CD14-positive monocyte (primary cell): Measurements from ENCODE around the gene EFNB3. TPM values are rescaled to one million over a fixed set of nuclear protein-coding genes. Genes with fewer than 3 reads are reported as not detected.

Experiments used
- DNase-seq, 3 donors: peaks; one replicate each; pipeline ENCODE4 v3.0.0-alpha.2; 2011 to 2022
- H2AFZ ChIP-seq: 2 replicates; pipeline ENCODE4 v1.6.0; 2012; ENCODE audit warnings: mild to moderate bottlenecking, low read depth, low read length, inconsistent platforms; ENCODE audit not compliant: insufficient read depth, poor library complexity, severe bottlenecking
- H3K27ac ChIP-seq, 2 donors: 1 replicate in 1 of 2; 2 replicates in 1 of 2; pipeline ENCODE4 v1.5.1; 2012 to 2013; ENCODE audit warnings: low read length in 2 of 2, control low read depth in 1 of 2, inconsistent platforms in 1 of 2, low read depth in 1 of 2, mild to moderate bottlenecking in 1 of 2
- H3K27me3 ChIP-seq, 2 donors: one replicate each; pipeline versions ENCODE4 v1.6.0 to v1.6.1; 2011 to 2013; ENCODE audit warnings: low read length in 2 of 2; ENCODE audit not compliant: control insufficient read depth in 2 of 2, insufficient read depth in 2 of 2
- H3K36me3 ChIP-seq, 2 donors: replicated peaks in 1 of 2; 1 replicate in 1 of 2; 2 replicates in 1 of 2; pipeline versions ENCODE4 v1.5.1 to v1.6.1; 2012 to 2013; ENCODE audit warnings: low read length in 2 of 2, control low read depth in 1 of 2, inconsistent platforms in 1 of 2, mild to moderate bottlenecking in 1 of 2; ENCODE audit not compliant: insufficient read depth in 2 of 2, control insufficient read depth in 1 of 2
- H3K4me1 ChIP-seq, 2 donors: 1 replicate in 1 of 2; 2 replicates in 1 of 2; pipeline versions ENCODE4 v1.5.1 to v1.6.1; 2012 to 2013; ENCODE audit warnings: low read length in 2 of 2, control low read depth in 1 of 2, inconsistent platforms in 1 of 2, mild to moderate bottlenecking in 1 of 2, moderate library complexity in 1 of 2; ENCODE audit not compliant: insufficient read depth in 2 of 2, control insufficient read depth in 1 of 2
- H3K4me2 ChIP-seq: replicated peaks from 2 replicates; pipeline ENCODE3; 2012; ENCODE audit warnings: low read length, moderate library complexity, mild to moderate bottlenecking; ENCODE audit not compliant: poor library complexity, severe bottlenecking; ENCODE audit errors: extremely low read depth
- H3K4me3 ChIP-seq, 3 experiments: fragments of 200-600 bp in 1 of 3; sonication (generic) in 1 of 3; replicated peaks in 1 of 3; 1 replicate in 2 of 3; 2 replicates in 1 of 3; pipeline ENCODE4 v1.5.1; 2011 to 2013; ENCODE audit warnings: low read length in 3 of 3, mild to moderate bottlenecking in 3 of 3, control low read depth in 2 of 3, low read depth in 2 of 3, inconsistent platforms in 1 of 3, moderate library complexity in 1 of 3
- H3K79me2 ChIP-seq: 2 replicates; pipeline ENCODE4 v1.6.0; 2012; ENCODE audit warnings: mild to moderate bottlenecking, control low read depth, inconsistent platforms, low read length, moderate library complexity; ENCODE audit not compliant: insufficient read depth
- H3K9ac ChIP-seq: 2 replicates; pipeline ENCODE4 v1.6.0; 2017; ENCODE audit warnings: low read length, mild to moderate bottlenecking; ENCODE audit not compliant: insufficient read depth, poor library complexity, severe bottlenecking
- H3K9me3 ChIP-seq, 2 donors: replicated peaks in 1 of 2; 1 replicate in 1 of 2; 2 replicates in 1 of 2; pipeline versions ENCODE4 v1.5.1 to v1.6.1; 2012 to 2013; ENCODE audit warnings: low read length in 2 of 2, control low read depth in 1 of 2; ENCODE audit not compliant: control insufficient read depth in 1 of 2, insufficient read depth in 1 of 2
- H4K20me1 ChIP-seq: 2 replicates; pipeline ENCODE4 v1.6.0; 2012; ENCODE audit warnings: mild to moderate bottlenecking, low read length, control low read depth, moderate library complexity; ENCODE audit not compliant: insufficient read depth
- H3K27ac Mint-ChIP-seq, 7 donors: one replicate each; pipeline ENCODE4 v1.8.0; 2020; ENCODE audit warnings: mild to moderate bottlenecking in 7 of 7, mixed read lengths in 7 of 7, moderate library complexity in 6 of 7, inconsistent platforms in 2 of 7
- H3K27me3 Mint-ChIP-seq, 3 donors: one replicate each; pipeline ENCODE4 v1.8.0; 2021 to 2022; ENCODE audit warnings: low read depth in 3 of 3, mild to moderate bottlenecking in 3 of 3, mixed read lengths in 3 of 3, moderate library complexity in 3 of 3, inconsistent platforms in 1 of 3
- H3K36me3 Mint-ChIP-seq, 2 donors: one replicate each; pipeline ENCODE4 v1.8.0; 2020; ENCODE audit warnings: mixed read lengths in 2 of 2, inconsistent platforms in 1 of 2, mild to moderate bottlenecking in 1 of 2
- H3K4me1 Mint-ChIP-seq: one replicate; pipeline ENCODE4 v1.8.0; 2020; ENCODE audit warnings: mild to moderate bottlenecking, mixed read lengths
- H3K4me3 Mint-ChIP-seq, 2 donors: one replicate each; pipeline ENCODE4 v1.8.0; 2020; ENCODE audit warnings: mild to moderate bottlenecking in 2 of 2, mixed read lengths in 2 of 2, moderate library complexity in 1 of 2
- H3K9me3 Mint-ChIP-seq, 7 donors: one replicate each; pipeline ENCODE4 v1.8.0; 2020 to 2022; ENCODE audit warnings: mixed read lengths in 7 of 7, mild to moderate bottlenecking in 6 of 7, moderate library complexity in 6 of 7, inconsistent platforms in 2 of 7
- CTCF ChIP-seq: fragments of 200-600 bp; IDR thresholded peaks from one replicate; pipeline ENCODE4 v1.8.0; 2022; ENCODE audit warnings: antibody characterized with exemption, mild to moderate bottlenecking
- WGBS: methylation state at CpG from one replicate; pipeline ENCODE4 v1.1.5; 2013; ENCODE audit warnings: missing lambda C conversion rate; ENCODE audit not compliant: insufficient coverage; 5-methylcytosine and 5-hydroxymethylcytosine counted together
- intact Hi-C, 2 donors: fragments of 100-400 bp; cut with micrococcal nuclease; formaldehyde crosslinking; loops; one replicate each; pipeline versions ENCODE4 v1.15.0 to v1.15.1; 2023
- polyA plus RNA-seq, 3 donors: library from polyadenylated mRNA; depleted of rRNA in 1 of 3; unstranded in 2 of 3; stranded (reverse) in 1 of 3; fragments of 300-500 nt in 2 of 3; fragments of >200 nt in 1 of 3; fragmentation: Illumina TruSeq in 2 of 3; gene quantifications; 1 replicate in 2 of 3; 2 replicates in 1 of 3; pipeline ENCODE4 v1.2.3, GENCODE V29; 2012 to 2021

EFNB3 gene
- polyA plus RNA-seq, 3 donors = 0.01 TPM; not detected in 2

- Mint-ChIP-seq H3K9me3 (peaks cover 0 to 11% (median 2%) of the 10 kb centered on the region in 7 donors), H3K27ac (no peak overlapping the region), H3K36me3 (peaks cover 0 to 3% of the 10 kb centered on the region in 2 donors), H3K27me3 (peaks cover 20 to 33% (median 26%) of the 10 kb centered on the region in 3 donors), H3K4me1 (no peaks in the 10 kb centered on the region), H3K4me3 (no peak overlapping the region)
- no peaks in the 10 kb centered on the region for H3K79me2 ChIP-seq
- no peak overlapping the region for H3K9ac ChIP-seq
- TF ChIP-seq CTCF = no peak
- H3K4me3 ChIP-seq = no peak overlapping the region
- H3K36me3 ChIP-seq = no peaks in the 10 kb centered on the region
- no peaks in the 10 kb centered on the region for H4K20me1 ChIP-seq
- no peaks in the 10 kb centered on the region for H3K4me1 ChIP-seq
- no peak for DNase-seq
- no peaks in the 10 kb centered on the region for H3K9me3 ChIP-seq
- H3K27me3 ChIP-seq = peaks cover 18 to 24% of the 10 kb centered on the region in 2 donors
- no peak overlapping the region for H3K4me2 ChIP-seq
- intact Hi-C loops = no loop called here
- no peak overlapping the region for H3K27ac ChIP-seq
- H2AFZ ChIP-seq = no peak overlapping the region
- 87% methylated on average over 5 of the region's 10 CpGs for WGBS
Measured at GRCh38 chr17:7656958-7657609, 47.9 kb upstream of the EFNB3 start.

- no peaks in the 10 kb centered on the region for H3K79me2 ChIP-seq
- H3K27ac ChIP-seq = no peak overlapping the region
- WGBS = no CpG with 5 or more reads among the region's 10 CpGs
- H4K20me1 ChIP-seq = no peaks in the 10 kb centered on the region
- H3K9me3 ChIP-seq = no peaks in the 10 kb centered on the region
- DNase-seq = no peak
- Mint-ChIP-seq H3K4me1 (no peaks in the 10 kb centered on the region), H3K36me3 (peaks cover 50 to 72% of the 10 kb centered on the region in 2 donors), H3K9me3 (peaks cover 0 to 2% (median 0%) of the 10 kb centered on the region in 7 donors), H3K4me3 (no peak overlapping the region), H3K27ac (no peak overlapping the region), H3K27me3 (peaks cover 0 to 1% (median 0%) of the 10 kb centered on the region in 3 donors)
- no peak overlapping the region for H3K9ac ChIP-seq
- peaks cover 51 to 69% of the 10 kb centered on the region in 2 donors for H3K36me3 ChIP-seq
- H3K4me2 ChIP-seq = no peak overlapping the region
- H3K4me1 ChIP-seq = no peaks in the 10 kb centered on the region
- H3K27me3 ChIP-seq = no peaks in the 10 kb centered on the region
- H3K4me3 ChIP-seq = no peak overlapping the region
- no peak overlapping the region for H2AFZ ChIP-seq
- TF ChIP-seq CTCF = no peak
- intact Hi-C loops = no loop called here
Measured at GRCh38 chr17:7667656-7668406, 37.2 kb upstream of the EFNB3 start.
